HCT116 (cell line): Measurements from ENCODE around the gene BTNL8. TPM values are rescaled to one million over a fixed set of nuclear protein-coding genes. Genes with fewer than 3 reads are reported as not detected.

Source experiments
- ATAC-seq: fragments of 200-7000 bp; cut with Tn5 transposase; 2 replicates; pipeline ENCODE4 v1.9.1; 2020; ENCODE audit warnings: mild to moderate bottlenecking, moderate library complexity
- BruUV-seq: library from RNA; stranded (reverse); fragments of 400-500 nt; replicated peaks from 2 replicates; lab custom pipeline; 2021; lab: Mats Ljungman, UMichigan
- CTCF ChIA-PET: fragments of 300-600 bp; sonication (Branson Sonifier 250); formaldehyde crosslinking; loops from one replicate; lab custom pipeline; 2021; ENCODE audit warnings: antibody characterized with exemption; lab: Charles Lee
- POLR2A ChIA-PET: fragments of 300-600, 350-600 bp; sonication (Branson Sonifier 250); formaldehyde crosslinking; loops from one replicate; lab custom pipeline; 2021; ENCODE audit warnings: antibody characterized with exemption; lab: Charles Lee
- RAD21 ChIA-PET, 2 experiments: fragments of 300-600 bp; sonication (Branson Sonifier 250); formaldehyde crosslinking; loops; one replicate each; lab custom pipeline; 2023; ENCODE audit warnings: low total read pairs in 2 of 2; ENCODE audit not compliant: uncharacterized antibody in 2 of 2, unreplicated experiment in 2 of 2, low non-redundant PET in 1 of 2; lab: Charles Lee
- DNase-seq: peaks from one replicate; pipeline ENCODE4 v3.0.0-alpha.2; 2010; ENCODE audit warnings: low read depth, low spot score
- H2AFZ ChIP-seq: fragments of 200-600 bp; shearing (Covaris generic), sonication (generic); 2 replicates; pipeline ENCODE4 v1.6.1; 2017; ENCODE audit warnings: low read depth, mixed run types, mixed read lengths, antibody characterized with exemption, low read length; ENCODE audit not compliant: poor library complexity, severe bottlenecking
- H3K27ac ChIP-seq: 2 replicates; pipeline ENCODE4 v1.5.1; 2012; ENCODE audit warnings: low read depth, low read length
- H3K27me3 ChIP-seq: fragments of 200-600 bp; sonication (generic); 2 replicates; pipeline ENCODE4 v1.6.1; 2016; ENCODE audit warnings: mixed run types, low read length, mixed read lengths; ENCODE audit not compliant: insufficient read depth
- H3K36me3 ChIP-seq, 2 experiments: fragments of 200-500 bp in 1 of 2; fragments of 200-600 bp in 1 of 2; sonication (Bioruptor generic) in 1 of 2; sonication (generic) in 1 of 2; 2 replicates each; pipeline versions ENCODE4 v1.5.1 to v1.6.1; 2014 to 2016; ENCODE audit warnings: low read length in 2 of 2, inconsistent platforms in 1 of 2, mixed read lengths in 1 of 2, mixed run types in 1 of 2; ENCODE audit not compliant: insufficient read depth in 2 of 2, control insufficient read depth in 1 of 2
- H3K4me1 ChIP-seq, 2 experiments: fragments of 200-600 bp in 1 of 2; sonication (generic) in 1 of 2; 2 replicates each; pipeline versions ENCODE4 v1.5.1 to v1.6.1; 2012 to 2017; ENCODE audit warnings: low read length in 2 of 2, inconsistent platforms in 1 of 2, mild to moderate bottlenecking in 1 of 2, mixed read lengths in 1 of 2, mixed run types in 1 of 2, moderate library complexity in 1 of 2; ENCODE audit not compliant: insufficient read depth in 2 of 2, control insufficient read depth in 1 of 2
- H3K4me2 ChIP-seq: fragments of 200-600 bp; sonication (generic); 2 replicates; pipeline ENCODE4 v1.6.1; 2017; ENCODE audit warnings: mixed run types, low read length, mixed read lengths
- H3K4me3 ChIP-seq, 2 experiments: fragments of 200-600 bp in 1 of 2; sonication (generic) in 1 of 2; replicated peaks in 1 of 2; 2 replicates each; pipeline ENCODE4 v1.5.1; 2011 to 2016; ENCODE audit warnings: low read length in 2 of 2, control low read depth in 1 of 2, low read depth in 1 of 2, mild to moderate bottlenecking in 1 of 2, mixed read lengths in 1 of 2, mixed run types in 1 of 2
- H3K79me2 ChIP-seq: fragments of 200-600 bp; sonication (generic); 2 replicates; pipeline ENCODE4 v1.6.1; 2017; ENCODE audit warnings: mild to moderate bottlenecking, mixed run types, low read length, moderate library complexity, mixed read lengths; ENCODE audit not compliant: insufficient read depth
- H3K9ac ChIP-seq: fragments of 200-600 bp; sonication (generic); 2 replicates; pipeline ENCODE4 v1.6.1; 2016; ENCODE audit warnings: low read length, mixed read lengths
- H3K9me2 ChIP-seq: fragments of 200-600 bp; sonication (generic), shearing (Covaris generic); 2 replicates; pipeline ENCODE4 v1.6.1; 2017; ENCODE audit warnings: mixed run types, mild to moderate bottlenecking, moderate library complexity; ENCODE audit not compliant: insufficient read depth
- H3K9me3 ChIP-seq, 2 experiments: fragments of 200-500 bp in 1 of 2; fragments of 200-600 bp in 1 of 2; sonication (Bioruptor generic) in 1 of 2; sonication (generic) in 1 of 2; 2 replicates each; pipeline ENCODE4 v1.6.1; 2014 to 2017; ENCODE audit warnings: low read length in 2 of 2, mixed read lengths in 2 of 2, inconsistent platforms in 1 of 2, low read depth in 1 of 2, mild to moderate bottlenecking in 1 of 2, mixed run types in 1 of 2, moderate library complexity in 1 of 2; ENCODE audit not compliant: control insufficient read depth in 1 of 2, insufficient read depth in 1 of 2
- H4K20me1 ChIP-seq: fragments of 200-600 bp; sonication (generic), shearing (Covaris generic); 2 replicates; pipeline ENCODE4 v1.6.1; 2017; ENCODE audit warnings: mixed run types, mild to moderate bottlenecking, moderate library complexity; ENCODE audit not compliant: insufficient read depth
- CEBPB ChIP-seq: IDR thresholded peaks from 2 replicates; pipeline ENCODE4 v1.6.1; 2012; ENCODE audit warnings: low read depth
- EGR1 ChIP-seq: IDR thresholded peaks from 2 replicates; pipeline ENCODE4 v1.6.1; 2012; ENCODE audit warnings: low read depth
- ELF1 ChIP-seq: IDR thresholded peaks from 2 replicates; pipeline ENCODE4 v1.6.1; 2012; ENCODE audit warnings: low read depth, borderline replicate concordance
- EZH2 ChIP-seq: fragments of 200-600 bp; sonication (generic); IDR thresholded peaks from 2 replicates; pipeline ENCODE4 v1.6.1; 2017; ENCODE audit warnings: antibody characterized with exemption, mixed run types
- EZH2phosphoT487 ChIP-seq: fragments of 200-600 bp; IDR thresholded peaks from 2 replicates; pipeline ENCODE4 v1.6.1; 2018; ENCODE audit warnings: antibody characterized with exemption, borderline replicate concordance
- FOSL1 ChIP-seq: IDR thresholded peaks from 2 replicates; pipeline ENCODE4 v1.6.1; 2012; ENCODE audit warnings: low read depth
- JUND ChIP-seq: IDR thresholded peaks from 2 replicates; pipeline ENCODE4 v1.6.1; 2012
- POLR2AphosphoS5 ChIP-seq: IDR thresholded peaks from 2 replicates; pipeline ENCODE4 v1.6.1; 2011; ENCODE audit warnings: mild to moderate bottlenecking, low read depth, low read length, moderate library complexity
- REST ChIP-seq: IDR thresholded peaks from 2 replicates; pipeline ENCODE4 v1.6.1; 2012; ENCODE audit warnings: low read depth
- SIN3A ChIP-seq: IDR thresholded peaks from 2 replicates; pipeline ENCODE4 v1.6.1; 2012; ENCODE audit warnings: low read depth
- SP1 ChIP-seq: IDR thresholded peaks from 2 replicates; pipeline ENCODE4 v1.6.1; 2012; ENCODE audit warnings: low read depth
- SRF ChIP-seq: IDR thresholded peaks from 2 replicates; pipeline ENCODE4 v1.6.1; 2012; ENCODE audit warnings: low read depth
- ZBTB33 ChIP-seq: IDR thresholded peaks from 2 replicates; pipeline ENCODE4 v1.6.1; 2011; ENCODE audit warnings: mild to moderate bottlenecking, low read length, moderate library complexity; ENCODE audit not compliant: insufficient replicate concordance; ENCODE audit errors: extremely low read depth
- ZNF274 ChIP-seq: fragments of 200-500 bp; sonication (Bioruptor generic); IDR thresholded peaks from 2 replicates; pipeline ENCODE4 v1.6.1; 2014; ENCODE audit warnings: mild to moderate bottlenecking, low read depth, low read length, inconsistent platforms
- intact Hi-C: fragments of 100-400 bp; cut with micrococcal nuclease; formaldehyde crosslinking; loops from 2 replicates; pipeline ENCODE4 v1.10.0; 2022
- total RNA-seq: library from RNA; stranded (reverse); gene quantifications from one replicate; pipeline ENCODE4 v1.2.1, GENCODE V29; 2021; ENCODE audit not compliant: unreplicated experiment

BTNL8 gene
- total RNA-seq, 1 experiment from 2014 or later = not detected

- ChIA-PET POLR2A (no interaction called here), CTCF (no interaction called here), RAD21 (no interaction called here)
- Histone ChIP-seq H3K36me3 (no peaks in the 10 kb centered on the region), H3K27me3 (no peaks in the 10 kb centered on the region), H3K9ac (no peak within 1 kb of the TSS), H3K27ac (no peak within 1 kb of the TSS), H4K20me1 (no peaks in the 10 kb centered on the region), H2AFZ (no peak within 1 kb of the TSS), H3K79me2 (no peaks in the 10 kb centered on the region), H3K4me2 (no peak within 1 kb of the TSS), H3K4me3 (no peak within 1 kb of the TSS), H3K9me2 (0 out of 2 replicates have a peak, but pooled peaks cover 4% of the 10 kb centered on the region), H3K4me1 (no peaks in the 10 kb centered on the region), H3K9me3 (no peaks in the 10 kb centered on the region)
- no TSS peak for BruUV-seq
- intact Hi-C loops = no loop called here
- no peak for DNase-seq
- TF ChIP-seq EZH2phosphoT487 (no peak), JUND (no peak), SIN3A (no peak), POLR2AphosphoS5 (no peak), SP1 (no peak), ZNF274 (no peak)
- no peak for ATAC-seq
These were observed 89.6 kb downstream of the BTNL8 start, which contains the start of gene BTNL3 for GRCh38 chr5:180988592-180988991. BTNL3 (plus strand) TSS chr5:180988846; CDS start chr5:180989029, 183 bp downstream.

- no peak for ATAC-seq
- no peaks in the 10 kb centered on the region for H3K4me1 ChIP-seq
- no peaks in the 10 kb centered on the region for H4K20me1 ChIP-seq
- BruUV-seq = no TSS peak
- CTCF ChIA-PET = no interaction called here
- no peak overlapping the region for H2AFZ ChIP-seq
- RAD21 ChIA-PET = no interaction called here
- POLR2A ChIA-PET = no interaction called here
- no peak overlapping the region for H3K9ac ChIP-seq
- H3K36me3 ChIP-seq = no peaks in the 10 kb centered on the region
- H3K27me3 ChIP-seq = no peaks in the 10 kb centered on the region
- H3K27ac ChIP-seq = no peak overlapping the region
- 0 out of 2 replicates have a peak, but pooled peaks cover 4% of the 10 kb centered on the region for H3K9me2 ChIP-seq
- H3K9me3 ChIP-seq = no peaks in the 10 kb centered on the region
- no peaks in the 10 kb centered on the region for H3K79me2 ChIP-seq
- intact Hi-C loops = no loop called here
- H3K4me3 ChIP-seq = no peak overlapping the region
- no peak overlapping the region for H3K4me2 ChIP-seq
- DNase-seq = no peak
- TF ChIP-seq ZNF274 (no peak), JUND (no peak), CEBPB (no peak), ZBTB33 (no peak), FOSL1 (no peak), SRF (no peak), ELF1 (no peak), EZH2 (no peak), SIN3A (no peak), REST (no peak), EZH2phosphoT487 (no peak), EGR1 (no peak), POLR2AphosphoS5 (no peak)
These were observed 91.3 kb downstream of the BTNL8 start for GRCh38 chr5:180990086-180990881.
